ENCODE results near the gene TPRA1. TPM values are rescaled to one million over a fixed set of nuclear protein-coding genes. Genes with fewer than 3 reads are reported as not detected.

TPRA1 gene
- total RNA-seq, 1 donor from 2014 or later, result 76.6 TPM

DNA sequence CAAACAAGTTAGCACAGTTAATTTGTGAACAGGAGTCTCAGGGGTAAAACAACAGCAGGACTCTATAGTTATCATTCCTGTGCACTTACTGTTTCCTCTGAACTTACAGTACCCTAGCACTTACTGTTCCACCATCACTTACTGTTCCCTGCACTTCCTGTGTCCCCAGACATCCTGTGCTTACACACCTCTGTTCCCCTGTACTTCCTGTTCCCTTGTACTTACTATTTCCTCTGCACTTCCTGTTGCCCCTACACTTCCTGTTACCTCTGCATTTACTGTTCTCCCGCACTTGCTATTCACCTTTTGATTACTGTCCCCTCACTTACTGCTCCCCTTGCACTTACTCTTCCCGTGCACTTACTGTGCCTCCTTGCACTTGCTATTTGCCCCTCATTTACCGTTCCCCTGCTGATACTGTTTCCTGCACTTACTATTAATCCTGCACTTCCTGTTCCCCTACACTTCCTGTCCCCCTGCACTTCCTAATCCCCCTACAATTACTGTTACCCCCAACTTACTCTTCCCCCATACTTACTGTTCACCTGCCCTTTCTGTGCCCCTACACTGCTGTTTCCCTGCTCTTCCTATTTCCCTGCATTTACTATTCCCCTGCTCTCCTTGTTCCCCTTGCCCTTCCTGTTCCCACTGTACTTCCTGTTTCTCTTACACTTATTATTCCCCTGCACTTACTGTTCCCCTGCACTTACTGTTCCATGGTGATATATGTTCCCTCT is 30.3 kb downstream of the TPRA1 start:
- H3K4me3 ChIP-seq (ENCODE audit: low read depth, low read length), result no peak overlapping the region
- TF ChIP-seq, protein P1, sequence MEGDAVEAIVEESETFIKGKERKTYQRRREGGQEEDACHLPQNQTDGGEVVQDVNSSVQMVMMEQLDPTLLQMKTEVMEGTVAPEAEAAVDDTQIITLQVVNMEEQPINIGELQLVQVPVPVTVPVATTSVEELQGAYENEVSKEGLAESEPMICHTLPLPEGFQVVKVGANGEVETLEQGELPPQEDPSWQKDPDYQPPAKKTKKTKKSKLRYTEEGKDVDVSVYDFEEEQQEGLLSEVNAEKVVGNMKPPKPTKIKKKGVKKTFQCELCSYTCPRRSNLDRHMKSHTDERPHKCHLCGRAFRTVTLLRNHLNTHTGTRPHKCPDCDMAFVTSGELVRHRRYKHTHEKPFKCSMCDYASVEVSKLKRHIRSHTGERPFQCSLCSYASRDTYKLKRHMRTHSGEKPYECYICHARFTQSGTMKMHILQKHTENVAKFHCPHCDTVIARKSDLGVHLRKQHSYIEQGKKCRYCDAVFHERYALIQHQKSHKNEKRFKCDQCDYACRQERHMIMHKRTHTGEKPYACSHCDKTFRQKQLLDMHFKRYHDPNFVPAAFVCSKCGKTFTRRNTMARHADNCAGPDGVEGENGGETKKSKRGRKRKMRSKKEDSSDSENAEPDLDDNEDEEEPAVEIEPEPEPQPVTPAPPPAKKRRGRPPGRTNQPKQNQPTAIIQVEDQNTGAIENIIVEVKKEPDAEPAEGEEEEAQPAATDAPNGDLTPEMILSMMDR (conservative IDR thresholded peaks at IDR 0.05; ENCODE audit: low read depth, low read length), result no peak
- no peak for DNase-seq (ENCODE audit: low read depth)

GRCh38 chr3:127556565-127556964 is 34.0 kb downstream of the TPRA1 start:
- no peak for DNase-seq (ENCODE audit: low read depth)
- H3K4me3 ChIP-seq (ENCODE audit: low read depth, low read length), result no peak overlapping the region
- TF ChIP-seq, protein P1 (conservative IDR thresholded peaks at IDR 0.05; ENCODE audit: low read depth, low read length), result peak; percentile 39

GRCh38 chr3:127555108-127555507 is 35.4 kb downstream of the TPRA1 start:
- TF ChIP-seq, protein P1 (conservative IDR thresholded peaks at IDR 0.05; ENCODE audit: low read depth, low read length), result no peak
- no peak for DNase-seq (ENCODE audit: low read depth)
- H3K4me3 ChIP-seq (ENCODE audit: low read depth, low read length), result no peak overlapping the region

DNA sequence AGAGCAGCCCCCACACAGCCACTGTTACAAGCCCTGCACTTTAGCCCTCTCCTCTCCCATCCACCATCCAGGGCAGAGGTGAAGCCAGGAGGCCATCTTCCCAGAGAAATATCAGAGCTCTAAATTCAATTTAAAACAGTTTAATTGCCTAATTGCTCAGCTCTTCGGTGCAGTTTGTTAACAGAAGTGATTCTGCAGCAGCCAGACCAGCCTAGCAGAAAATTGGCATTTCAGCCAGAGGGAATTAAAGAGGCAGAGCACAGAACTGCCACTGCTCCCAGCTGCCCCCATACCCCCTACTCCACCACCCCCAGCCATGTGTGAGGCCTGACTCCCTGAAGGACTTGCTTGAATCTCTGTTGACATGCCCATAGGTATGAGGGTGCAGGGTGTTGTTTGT is 38.5 kb downstream of the TPRA1 start:
- H3K4me3 ChIP-seq (ENCODE audit: low read depth, low read length), result no peak overlapping the region
- TF ChIP-seq, protein P1 (conservative IDR thresholded peaks at IDR 0.05; ENCODE audit: low read depth, low read length), result no peak
- no peak for DNase-seq (ENCODE audit: low read depth)

GRCh38 chr3:127551178-127551577 is 39.4 kb downstream of the TPRA1 start:
- no peak for DNase-seq (ENCODE audit: low read depth)
- TF ChIP-seq, protein P1 (conservative IDR thresholded peaks at IDR 0.05; ENCODE audit: low read depth, low read length), result no peak
- no peak overlapping the region for H3K4me3 ChIP-seq (ENCODE audit: low read depth, low read length)

- no peak for DNase-seq (ENCODE audit: low read depth)
- H3K4me3 ChIP-seq (ENCODE audit: low read depth, low read length), result no peak overlapping the region
- TF ChIP-seq, protein P1 (conservative IDR thresholded peaks at IDR 0.05; ENCODE audit: low read depth, low read length), result no peak
These were observed 39.9 kb downstream of the TPRA1 start for GRCh38 chr3:127550468-127551157.

All from epithelial cell of proximal tubule (primary cell).